Measurements from ENCODE around the gene PPP1R9B.

- TF ChIP-seq CTCF (optimal IDR thresholded peaks at IDR 0.05 in 1 of 3, IDR thresholded peaks at IDR 0.05 in 1 of 3, conservative IDR thresholded peaks at IDR 0.05 in 1 of 3; ENCODE audit: extremely low read depth in 1 of 3, insufficient read depth in 2 of 3, low read length in 3 of 3) (no peak), EZH2 (IDR thresholded peaks at IDR 0.05; ENCODE audit: low read length) (no peak)
Measured at GRCh38 chr17:50194934-50195865, 44.7 kb upstream of the PPP1R9B start.
